BJ (cell line): ENCODE data around the gene PTK7. TPM values are rescaled to one million over a fixed set of nuclear protein-coding genes. Genes with fewer than 3 reads are reported as not detected.

ENCODE experiments used
- CTCF ChIA-PET: fragments of 350-600 bp; formaldehyde crosslinking; extraction: SDS; loops from one replicate; lab custom pipeline; 2021; ENCODE audit warnings: antibody characterized with exemption, inconsistent platforms; lab: Yijun Ruan, JAX
- POLR2A ChIA-PET: fragments of 300-600 bp; sonication (Branson Sonifier 250); formaldehyde crosslinking; extraction: SDS; loops from one replicate; lab custom pipeline; 2021; ENCODE audit warnings: antibody characterized with exemption; lab: Charles Lee
- DNase-seq: peaks from one replicate; pipeline ENCODE4 v3.0.0-alpha.2; 2011; ENCODE audit warnings: low read depth
- H3K27me3 ChIP-seq: 2 replicates; pipeline ENCODE4 v1.6.0; 2011; ENCODE audit warnings: low read length; ENCODE audit not compliant: control insufficient read depth, insufficient read depth
- H3K36me3 ChIP-seq: 2 replicates; pipeline ENCODE4 v1.5.1; 2011; ENCODE audit warnings: low read length; ENCODE audit not compliant: control insufficient read depth, insufficient read depth
- H3K4me3 ChIP-seq: 2 replicates; pipeline ENCODE4 v1.5.1; 2011; ENCODE audit warnings: low read depth, mild to moderate bottlenecking, control low read depth, low read length
- polyA plus RNA-seq: library from polyadenylated mRNA; depleted of rRNA; stranded (reverse); fragments of >200 nt; gene quantifications from 2 replicates; pipeline ENCODE4 v1.2.3, GENCODE V29; 2011
- TF ChIP-seq, protein P1 (sequence below): IDR thresholded peaks from 2 replicates; pipeline ENCODE4 v1.5.1; 2011; ENCODE audit warnings: low read depth, mild to moderate bottlenecking, control low read depth, inconsistent platforms, low read length, moderate library complexity; ENCODE audit not compliant: insufficient read depth

The PTK7 gene
- polyA plus RNA-seq, 1 experiment, result 362 TPM

DNA sequence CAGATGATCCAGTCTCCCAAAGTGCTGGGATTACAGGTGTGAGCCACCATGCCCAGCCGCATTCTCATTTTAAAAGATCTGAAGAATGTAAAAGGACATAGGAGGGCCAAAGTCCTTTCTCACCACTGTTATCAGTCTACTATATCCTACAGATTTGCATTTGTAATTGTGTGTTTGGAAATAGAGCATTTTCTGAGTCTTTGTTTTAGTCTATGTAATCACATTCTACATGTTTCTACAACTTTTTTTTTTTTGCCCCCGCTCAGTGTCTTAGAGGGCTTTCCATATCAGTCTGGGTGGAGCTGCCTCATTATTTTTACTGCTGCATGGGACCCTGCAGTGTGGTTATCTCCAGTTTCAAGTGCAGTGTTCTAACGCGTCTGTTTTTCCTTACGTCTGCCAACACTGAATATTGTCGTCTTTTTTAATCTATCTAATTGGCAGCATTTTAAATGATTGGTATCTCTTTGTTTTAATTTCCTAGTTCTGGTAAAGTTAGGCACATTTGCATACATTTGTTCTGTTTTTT lies 113.7 kb downstream of the PTK7 start:
- Histone ChIP-seq H3K4me3 (no peak overlapping the region), H3K36me3 (peaks cover 18% of the 10 kb centered on the region), H3K27me3 (no peaks in the 10 kb centered on the region)
- POLR2A ChIA-PET, result no interaction called here
- DNase-seq, result no peak
- CTCF ChIA-PET, result no interaction called here
- TF ChIP-seq, protein P1, sequence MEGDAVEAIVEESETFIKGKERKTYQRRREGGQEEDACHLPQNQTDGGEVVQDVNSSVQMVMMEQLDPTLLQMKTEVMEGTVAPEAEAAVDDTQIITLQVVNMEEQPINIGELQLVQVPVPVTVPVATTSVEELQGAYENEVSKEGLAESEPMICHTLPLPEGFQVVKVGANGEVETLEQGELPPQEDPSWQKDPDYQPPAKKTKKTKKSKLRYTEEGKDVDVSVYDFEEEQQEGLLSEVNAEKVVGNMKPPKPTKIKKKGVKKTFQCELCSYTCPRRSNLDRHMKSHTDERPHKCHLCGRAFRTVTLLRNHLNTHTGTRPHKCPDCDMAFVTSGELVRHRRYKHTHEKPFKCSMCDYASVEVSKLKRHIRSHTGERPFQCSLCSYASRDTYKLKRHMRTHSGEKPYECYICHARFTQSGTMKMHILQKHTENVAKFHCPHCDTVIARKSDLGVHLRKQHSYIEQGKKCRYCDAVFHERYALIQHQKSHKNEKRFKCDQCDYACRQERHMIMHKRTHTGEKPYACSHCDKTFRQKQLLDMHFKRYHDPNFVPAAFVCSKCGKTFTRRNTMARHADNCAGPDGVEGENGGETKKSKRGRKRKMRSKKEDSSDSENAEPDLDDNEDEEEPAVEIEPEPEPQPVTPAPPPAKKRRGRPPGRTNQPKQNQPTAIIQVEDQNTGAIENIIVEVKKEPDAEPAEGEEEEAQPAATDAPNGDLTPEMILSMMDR, result no peak

DNA sequence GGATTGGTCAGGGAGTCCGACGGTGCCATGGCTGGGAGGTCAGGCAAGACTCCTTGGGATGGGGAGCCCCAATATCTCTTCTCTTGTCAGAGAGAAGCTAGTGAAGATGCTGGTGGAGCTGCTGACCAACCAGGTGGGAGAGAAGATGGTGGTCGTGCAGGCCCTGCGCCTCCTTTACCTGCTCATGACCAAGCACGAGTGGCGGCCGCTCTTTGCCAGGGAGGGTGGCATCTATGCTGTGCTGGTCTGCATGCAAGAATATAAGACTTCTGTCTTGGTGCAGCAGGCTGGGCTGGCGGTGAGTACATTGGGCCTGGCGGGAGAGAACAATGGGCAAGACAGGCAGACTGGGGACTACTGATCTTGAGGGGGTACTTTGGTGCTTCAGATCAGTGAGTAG lies 116.8 kb downstream of the PTK7 start:
- Histone ChIP-seq H3K4me3 (no peak overlapping the region), H3K27me3 (no peaks in the 10 kb centered on the region), H3K36me3 (peaks cover 10% of the 10 kb centered on the region)
- TF ChIP-seq, protein P1, result no peak
- CTCF ChIA-PET, result no interaction called here
- POLR2A ChIA-PET, result no interaction called here
- no peak for DNase-seq

DNA sequence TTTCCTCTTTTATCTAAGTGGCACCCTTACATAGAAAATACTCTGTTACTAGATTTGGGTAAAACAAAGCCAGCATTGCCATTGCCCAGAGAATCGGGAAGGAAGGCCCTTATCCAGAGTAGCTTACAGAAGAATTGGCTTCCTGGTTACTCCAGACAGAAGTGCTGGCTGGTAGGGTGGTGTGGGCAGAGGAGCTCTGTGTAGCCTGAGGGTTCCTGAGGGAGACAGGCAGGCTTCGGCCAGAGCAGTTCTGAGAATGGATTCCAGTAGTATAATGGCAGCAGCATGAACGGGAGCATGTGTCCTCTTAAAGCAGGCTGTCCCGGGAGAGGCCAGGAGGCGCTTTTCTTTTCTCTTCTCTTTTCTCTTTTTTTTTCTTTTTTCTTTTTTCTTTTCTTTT lies 117.8 kb downstream of the PTK7 start:
- TF ChIP-seq, protein P1, result no peak
- H3K36me3 ChIP-seq, result peaks cover 7% of the 10 kb centered on the region
- no peak overlapping the region for H3K4me3 ChIP-seq
- POLR2A ChIA-PET, result no interaction called here
- no peaks in the 10 kb centered on the region for H3K27me3 ChIP-seq
- no peak for DNase-seq
- CTCF ChIA-PET, result no interaction called here

DNA sequence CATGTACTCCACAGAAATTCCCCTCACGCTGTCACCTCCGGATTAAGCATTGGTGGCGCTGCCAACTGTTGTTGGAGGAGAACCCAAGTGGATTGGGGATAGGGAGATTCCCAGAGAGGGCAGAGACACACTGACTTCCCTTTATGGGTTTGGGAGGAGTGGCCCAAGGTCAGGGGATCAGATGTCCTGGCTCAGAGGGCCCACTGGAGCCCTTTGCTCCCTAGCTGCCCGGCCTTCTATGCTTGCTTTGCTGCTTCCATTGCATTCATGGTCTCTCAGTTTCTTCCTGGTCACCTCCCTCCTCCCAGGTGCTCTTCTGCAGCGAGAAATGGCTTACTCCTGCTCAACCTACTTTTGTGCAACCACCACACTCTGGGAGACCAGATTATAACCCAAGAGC lies 120.2 kb downstream of the PTK7 start:
- TF ChIP-seq, protein P1, result no peak

DNA sequence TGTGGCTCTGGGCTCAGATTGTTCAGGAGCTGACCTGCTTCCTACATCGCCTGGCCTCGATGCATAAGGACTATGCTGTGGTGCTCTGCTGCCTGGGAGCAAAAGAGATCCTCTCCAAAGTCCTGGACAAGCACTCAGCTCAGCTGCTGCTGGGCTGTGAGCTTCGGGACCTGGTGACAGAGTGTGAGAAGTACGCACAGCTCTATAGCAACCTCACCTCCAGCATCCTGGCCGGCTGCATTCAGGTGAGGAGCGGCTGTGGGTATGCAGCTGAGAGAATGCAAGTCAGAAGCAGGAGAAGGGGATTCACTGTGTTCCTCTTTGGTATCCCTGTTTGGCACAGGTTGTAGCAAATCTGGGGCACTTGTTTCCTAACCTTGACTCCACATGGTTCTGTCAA lies 123.8 kb downstream of the PTK7 start:
- Histone ChIP-seq H3K27me3 (no peaks in the 10 kb centered on the region), H3K4me3 (no peak overlapping the region), H3K36me3 (peaks cover 24% of the 10 kb centered on the region)
- TF ChIP-seq, protein P1, result no peak
- DNase-seq, result no peak
- CTCF ChIA-PET, result interaction anchor here (1.0 to 1.7 kb wide), 2 partner anchors 13 to 29 kb away, joined by 4 read pairs; partner anchors contain the start of gene DNPH1
- POLR2A ChIA-PET, result no interaction called here

More for the DNA sequence above, 120.2 kb downstream of the PTK7 start:
- Histone ChIP-seq H3K4me3 (no peak overlapping the region), H3K27me3 (no peaks in the 10 kb centered on the region), H3K36me3 (peaks cover 13% of the 10 kb centered on the region)
- CTCF ChIA-PET, result interaction anchor here (0.6 kb wide), 1 partner anchor 110 kb away, joined by 3 read pairs; no protein-coding TSS in a partner anchor
- POLR2A ChIA-PET, result no interaction called here
- no peak for DNase-seq
